ENCODE results near the gene ROBO1. TPM values are rescaled to one million over a fixed set of nuclear protein-coding genes. Genes with fewer than 3 reads are reported as not detected.

ROBO1 gene
- total RNA-seq, 2 donors from 2014 or later, result 3.0 to 6.7 TPM

DNA sequence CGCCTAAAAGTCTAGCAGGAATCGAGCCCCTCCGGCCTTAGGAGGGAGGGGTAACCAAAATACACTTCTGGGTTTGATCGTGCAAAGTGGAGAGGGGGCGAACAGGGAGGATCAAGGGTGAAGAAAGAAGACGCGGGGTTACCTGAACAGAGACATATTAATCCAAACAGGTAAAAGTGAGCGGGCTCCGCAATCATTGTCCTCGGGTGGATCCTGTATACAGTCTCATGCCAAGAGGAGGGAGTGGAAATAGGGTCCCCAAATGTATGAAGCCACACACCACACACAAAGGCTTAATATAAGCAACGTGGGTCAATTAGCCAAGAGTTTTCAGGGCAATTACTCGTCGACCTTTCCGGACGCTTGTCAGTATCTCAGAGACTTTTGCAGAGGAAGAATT lies 749.5 kb downstream of the ROBO1 start:
- Mint-ChIP-seq H3K36me3 (ENCODE audit: insufficient read depth in 2 of 2) (peaks cover 0 to 6% of the 10 kb centered on the region in 2 donors), H3K27me3 (ENCODE audit: low read depth) (peaks cover 8% of the 10 kb centered on the region), H3K4me1 (ENCODE audit: low read depth) (peaks cover 7% of the 10 kb centered on the region), H3K27ac (no peak overlapping the region), H3K9me3 (peaks cover 0 to 4% of the 10 kb centered on the region in 2 donors), H3K4me3 (no peak overlapping the region)
- no peak for DNase-seq
- ATAC-seq (replicated peaks in 1 of 2), result peak in 1 of 2 donors; percentile 12

- Mint-ChIP-seq H3K4me3 (no peak overlapping the region), H3K36me3 (ENCODE audit: insufficient read depth in 2 of 2) (peaks cover 0 to 6% of the 10 kb centered on the region in 2 donors), H3K4me1 (ENCODE audit: low read depth) (peaks cover 7% of the 10 kb centered on the region), H3K9me3 (peaks cover 4% of the 10 kb centered on the region in 2 donors), H3K27me3 (ENCODE audit: low read depth) (peaks cover 8% of the 10 kb centered on the region), H3K27ac (no peak overlapping the region)
- peak in 1 of 2 donors; percentile 26 for ATAC-seq (replicated peaks in 1 of 2)
- no peak for DNase-seq
Measured at GRCh38 chr3:79016587-79017376, 751.0 kb downstream of the ROBO1 start.

DNA sequence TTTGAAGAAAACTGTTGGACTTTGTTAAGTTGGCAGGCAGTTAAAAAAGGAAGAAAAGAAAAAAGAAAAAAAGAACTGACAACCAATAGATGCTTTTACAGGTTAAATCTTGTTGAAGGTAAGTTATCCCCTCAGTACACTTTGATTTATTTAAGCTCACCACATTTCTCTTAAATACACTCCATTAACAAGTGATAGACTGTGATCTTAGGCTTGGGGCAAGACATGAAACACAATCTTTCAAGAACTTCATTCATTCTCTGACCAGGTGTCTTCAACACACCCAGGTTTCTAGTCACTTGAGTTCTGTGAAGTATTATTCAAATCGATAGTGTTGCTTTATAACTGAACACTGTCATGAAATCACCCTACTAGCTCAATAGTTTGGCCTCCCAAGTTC lies 751.9 kb downstream of the ROBO1 start:
- Mint-ChIP-seq H3K4me3 (no peak overlapping the region), H3K27ac (no peak overlapping the region), H3K9me3 (peaks cover 3 to 4% of the 10 kb centered on the region in 2 donors), H3K27me3 (ENCODE audit: low read depth) (peaks cover 8% of the 10 kb centered on the region), H3K4me1 (ENCODE audit: low read depth) (peaks cover 7% of the 10 kb centered on the region), H3K36me3 (ENCODE audit: insufficient read depth in 2 of 2) (peaks cover 0 to 6% of the 10 kb centered on the region in 2 donors)
- no peak for ATAC-seq (replicated peaks in 1 of 2)
- no peak for DNase-seq

DNA sequence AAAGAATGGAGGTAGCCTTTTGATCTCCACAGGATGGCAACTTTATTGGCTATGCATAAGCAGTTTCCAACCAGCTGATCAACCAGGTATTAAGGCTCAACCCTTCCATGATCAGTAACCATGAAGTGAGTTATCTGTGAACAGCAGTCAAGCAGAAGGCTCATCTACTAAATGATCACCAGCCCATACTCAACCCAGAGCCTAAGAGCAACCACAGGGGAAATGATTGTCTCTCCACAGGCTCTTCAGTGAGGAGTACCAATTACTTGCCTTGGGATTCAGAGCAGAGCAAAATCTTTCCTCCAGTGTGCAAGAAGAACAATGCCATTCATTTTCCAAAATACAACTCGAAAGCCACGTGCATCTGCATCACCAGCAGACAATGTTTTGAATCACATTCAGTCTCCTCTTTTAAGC lies 754.8 kb downstream of the ROBO1 start:
- H3K4me1 Mint-ChIP-seq (ENCODE audit: low read depth), result no peaks in the 10 kb centered on the region
- DNase-seq (no peak), ATAC-seq (replicated peaks in 1 of 2) (no peak)
- peaks cover 0 to 1% of the 10 kb centered on the region in 2 donors for H3K36me3 Mint-ChIP-seq (ENCODE audit: insufficient read depth in 2 of 2)
- no peak overlapping the region for H3K4me3 Mint-ChIP-seq
- peaks cover 0 to 4% of the 10 kb centered on the region in 2 donors for H3K9me3 Mint-ChIP-seq
- H3K27ac Mint-ChIP-seq, result no peak overlapping the region
- H3K27me3 Mint-ChIP-seq (ENCODE audit: low read depth), result no peaks in the 10 kb centered on the region

DNA sequence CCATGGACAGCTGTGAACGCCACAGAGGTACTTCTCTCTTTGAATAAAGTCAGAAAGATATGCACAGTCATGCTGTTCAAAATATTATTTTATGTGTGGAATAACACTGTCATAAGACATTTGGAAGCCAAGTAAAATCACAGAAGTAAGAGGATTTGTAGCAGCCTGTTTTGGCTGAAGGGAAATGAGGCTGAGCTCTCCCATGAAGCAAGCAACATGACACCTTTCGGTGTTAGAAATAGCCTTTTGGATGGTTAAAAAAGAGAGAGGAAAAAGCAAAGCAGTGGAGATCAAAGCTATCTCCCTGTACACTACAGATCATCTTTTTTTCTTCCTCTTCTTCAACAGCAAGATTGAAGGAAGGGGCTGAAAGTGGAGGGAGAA lies 755.3 kb downstream of the ROBO1 start:
- no peak overlapping the region for H3K4me3 Mint-ChIP-seq
- H3K36me3 Mint-ChIP-seq (ENCODE audit: insufficient read depth in 2 of 2), result peaks cover 0 to 1% of the 10 kb centered on the region in 2 donors
- peaks cover 0 to 4% of the 10 kb centered on the region in 2 donors for H3K9me3 Mint-ChIP-seq
- H3K27ac Mint-ChIP-seq, result no peak overlapping the region
- ATAC-seq (replicated peaks in 1 of 2), result no peak
- no peaks in the 10 kb centered on the region for H3K27me3 Mint-ChIP-seq (ENCODE audit: low read depth)
- DNase-seq, result no peak
- H3K4me1 Mint-ChIP-seq (ENCODE audit: low read depth), result no peaks in the 10 kb centered on the region

DNA sequence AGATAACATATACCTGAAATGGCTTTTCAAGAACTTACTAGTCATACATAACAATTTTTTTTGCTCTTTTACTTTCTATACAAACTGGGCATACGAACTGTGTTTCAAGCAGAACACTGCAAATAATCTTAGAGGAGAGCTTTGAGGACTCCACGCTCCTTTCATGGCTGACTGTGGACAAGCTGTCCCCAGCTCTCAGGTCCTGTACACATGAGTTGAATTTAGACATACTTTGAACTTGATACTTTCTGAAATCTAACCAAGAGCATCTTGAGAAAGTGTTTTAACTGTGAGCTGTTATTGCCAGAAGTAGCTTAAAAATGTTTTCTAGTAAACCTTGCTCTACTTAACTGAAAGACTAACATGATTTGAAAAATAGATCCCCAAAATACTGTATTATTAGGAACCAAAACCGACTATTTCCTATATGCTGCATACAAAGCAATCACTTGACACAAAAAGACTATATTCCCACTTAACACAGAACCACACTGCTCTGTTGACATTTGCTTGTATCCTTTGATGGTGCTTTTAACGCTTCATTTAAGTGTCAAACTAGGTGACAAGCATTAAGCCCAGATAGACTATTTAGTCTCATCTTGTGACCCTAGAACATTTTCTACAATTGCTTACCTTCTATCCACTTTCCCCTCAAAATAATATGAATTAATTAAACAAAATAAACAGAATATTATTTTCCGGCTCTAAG lies 755.8 kb downstream of the ROBO1 start:
- Mint-ChIP-seq H3K9me3 (peaks cover 0 to 4% of the 10 kb centered on the region in 2 donors), H3K36me3 (ENCODE audit: insufficient read depth in 2 of 2) (peaks cover 0 to 1% of the 10 kb centered on the region in 2 donors), H3K27me3 (ENCODE audit: low read depth) (no peaks in the 10 kb centered on the region), H3K4me3 (no peak overlapping the region), H3K4me1 (ENCODE audit: low read depth) (no peaks in the 10 kb centered on the region), H3K27ac (no peak overlapping the region)
- no peak for DNase-seq
- no peak for ATAC-seq (replicated peaks in 1 of 2)

DNA sequence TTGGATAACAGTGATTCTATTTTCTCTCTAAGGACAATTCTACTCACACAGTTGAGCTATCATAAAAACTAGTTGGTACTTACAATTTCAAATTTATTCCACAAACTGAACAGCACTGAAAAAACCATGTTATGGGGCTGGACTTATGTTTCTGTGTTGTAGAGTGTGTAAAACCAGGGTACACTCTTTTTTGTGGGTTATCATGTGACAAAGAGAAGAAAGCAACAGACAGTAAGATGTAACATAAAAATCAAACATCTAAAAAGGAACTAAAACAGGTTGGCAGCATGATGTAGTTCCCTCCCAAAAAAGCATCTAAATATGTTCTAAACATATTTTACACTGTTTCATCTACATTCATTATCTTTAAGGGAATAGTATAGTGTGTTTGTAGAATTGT lies 757.9 kb downstream of the ROBO1 start:
- Mint-ChIP-seq H3K36me3 (ENCODE audit: insufficient read depth in 2 of 2) (peaks cover 0 to 1% of the 10 kb centered on the region in 2 donors), H3K27me3 (ENCODE audit: low read depth) (no peaks in the 10 kb centered on the region), H3K4me1 (ENCODE audit: low read depth) (no peaks in the 10 kb centered on the region), H3K4me3 (no peak overlapping the region), H3K27ac (no peak overlapping the region), H3K9me3 (peaks cover 0 to 6% of the 10 kb centered on the region in 2 donors)
- DNase-seq (no peak), ATAC-seq (replicated peaks in 1 of 2) (no peak)

DNA sequence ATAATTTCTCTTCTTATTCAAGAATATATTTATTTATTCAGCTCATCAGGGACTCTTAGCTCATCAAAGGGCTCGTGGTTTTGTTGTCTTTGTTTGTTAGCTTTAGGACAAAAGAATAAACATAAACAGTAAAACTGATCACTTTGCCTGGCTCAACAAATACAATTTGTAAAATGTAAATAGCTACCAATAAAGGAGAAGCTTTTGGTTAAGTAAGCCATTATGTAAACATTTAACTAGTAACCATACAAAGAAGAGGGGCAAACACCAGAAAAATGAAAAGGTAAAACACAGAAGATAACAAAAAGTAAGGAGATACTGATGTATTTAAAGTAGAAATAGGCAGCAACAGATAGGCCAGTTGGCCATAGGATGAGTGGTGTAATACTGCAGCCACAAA lies 761.7 kb downstream of the ROBO1 start:
- ATAC-seq (replicated peaks in 1 of 2) (no peak), DNase-seq (no peak)
- H3K27me3 Mint-ChIP-seq (ENCODE audit: low read depth), result no peaks in the 10 kb centered on the region
- H3K4me3 Mint-ChIP-seq, result no peak overlapping the region
- H3K4me1 Mint-ChIP-seq (ENCODE audit: low read depth), result no peaks in the 10 kb centered on the region
- H3K27ac Mint-ChIP-seq, result no peak overlapping the region
- peaks cover 0 to 5% of the 10 kb centered on the region in 2 donors for H3K9me3 Mint-ChIP-seq
- H3K36me3 Mint-ChIP-seq (ENCODE audit: insufficient read depth in 2 of 2), result no peaks in the 10 kb centered on the region

- Mint-ChIP-seq H3K4me3 (no peak overlapping the region), H3K9me3 (peaks cover 0 to 5% of the 10 kb centered on the region in 2 donors), H3K27me3 (ENCODE audit: low read depth) (no peaks in the 10 kb centered on the region), H3K36me3 (ENCODE audit: insufficient read depth in 2 of 2) (no peaks in the 10 kb centered on the region), H3K27ac (no peak overlapping the region), H3K4me1 (ENCODE audit: low read depth) (no peaks in the 10 kb centered on the region)
- ATAC-seq (replicated peaks in 1 of 2) (no peak), DNase-seq (no peak)
Measured at GRCh38 chr3:79005084-79005483, 762.7 kb downstream of the ROBO1 start.

DNA sequence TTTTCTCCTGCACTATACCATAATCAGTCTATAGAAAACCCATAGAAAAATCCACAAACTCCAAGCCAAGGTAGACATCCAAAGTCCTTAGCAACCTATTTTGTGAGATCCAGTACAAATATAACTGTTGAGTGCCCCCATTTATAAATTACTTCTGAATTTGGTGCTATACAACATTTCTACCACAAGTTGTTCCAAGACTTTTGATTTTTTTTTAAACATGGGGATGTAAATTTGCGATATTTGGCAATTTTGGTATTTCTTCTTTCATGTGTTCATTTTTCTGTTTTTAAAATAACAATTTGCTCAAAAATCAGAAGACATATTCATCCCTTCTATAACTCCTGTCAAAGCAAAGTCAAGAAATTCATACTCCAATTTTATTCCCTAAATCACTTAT lies 763.8 kb downstream of the ROBO1 start:
- Mint-ChIP-seq H3K27ac (no peak overlapping the region), H3K36me3 (ENCODE audit: insufficient read depth in 2 of 2) (no peaks in the 10 kb centered on the region), H3K4me1 (ENCODE audit: low read depth) (no peaks in the 10 kb centered on the region), H3K9me3 (peaks cover 0 to 5% of the 10 kb centered on the region in 2 donors), H3K4me3 (no peak overlapping the region), H3K27me3 (ENCODE audit: low read depth) (no peaks in the 10 kb centered on the region)
- no peak for DNase-seq
- no peak for ATAC-seq (replicated peaks in 1 of 2)

DNA sequence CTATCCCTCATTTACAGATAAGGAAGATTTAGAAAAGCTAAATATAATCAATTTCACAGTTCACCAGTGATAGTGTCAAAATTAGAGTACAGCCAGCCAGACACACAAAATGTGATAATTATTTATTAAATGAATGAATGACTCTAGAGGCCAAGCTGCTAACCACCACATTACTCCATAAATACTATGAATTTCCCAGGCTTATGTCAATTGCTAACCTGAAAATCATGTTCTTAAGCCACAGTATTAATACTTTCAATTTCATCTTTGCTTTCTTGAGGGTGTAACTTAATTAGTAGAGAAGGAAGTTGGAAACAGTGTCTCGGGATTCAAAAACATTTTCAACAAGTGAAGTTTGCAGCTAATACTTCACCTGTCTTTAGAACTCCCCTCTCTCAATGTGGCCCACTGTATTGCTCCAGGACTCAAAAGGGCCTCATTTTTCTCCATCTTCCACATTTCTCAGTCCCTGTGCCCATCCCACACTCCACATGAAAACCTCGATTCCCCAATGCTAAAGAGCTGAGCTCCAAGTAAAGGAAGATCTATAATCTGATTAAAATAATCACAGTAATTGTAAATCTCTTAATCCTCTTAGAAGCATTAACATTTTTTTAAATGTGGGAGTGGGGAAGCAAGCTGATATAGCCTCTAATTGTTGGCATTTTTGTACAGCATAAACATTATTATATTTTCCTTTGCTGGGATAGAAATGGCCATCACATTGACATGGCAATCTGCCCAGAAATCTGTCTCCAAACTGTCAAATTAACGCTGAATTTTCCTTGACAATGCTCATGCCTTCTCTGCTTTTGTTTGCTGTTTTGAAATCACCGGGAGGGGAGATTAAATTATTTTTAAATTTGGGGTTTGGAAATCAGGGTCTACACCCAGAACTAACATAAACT lies 765.1 kb downstream of the ROBO1 start:
- H3K27ac Mint-ChIP-seq, result no peak overlapping the region
- H3K4me3 Mint-ChIP-seq, result no peak overlapping the region
- no peaks in the 10 kb centered on the region for H3K36me3 Mint-ChIP-seq (ENCODE audit: insufficient read depth in 2 of 2)
- H3K27me3 Mint-ChIP-seq (ENCODE audit: low read depth), result no peaks in the 10 kb centered on the region
- DNase-seq (no peak), ATAC-seq (replicated peaks in 1 of 2) (no peak)
- peaks cover 0 to 10% of the 10 kb centered on the region in 2 donors for H3K9me3 Mint-ChIP-seq
- H3K4me1 Mint-ChIP-seq (ENCODE audit: low read depth), result no peaks in the 10 kb centered on the region

- no peak for ATAC-seq (replicated peaks in 1 of 2)
- H3K4me1 Mint-ChIP-seq (ENCODE audit: low read depth), result no peaks in the 10 kb centered on the region
- no peak overlapping the region for H3K4me3 Mint-ChIP-seq
- H3K27me3 Mint-ChIP-seq (ENCODE audit: low read depth), result no peaks in the 10 kb centered on the region
- no peak for DNase-seq
- H3K9me3 Mint-ChIP-seq, result peaks cover 4 to 18% of the 10 kb centered on the region in 2 donors
- peaks cover 0 to 2% of the 10 kb centered on the region in 2 donors for H3K36me3 Mint-ChIP-seq (ENCODE audit: insufficient read depth in 2 of 2)
- no peak overlapping the region for H3K27ac Mint-ChIP-seq
Measured at GRCh38 chr3:79001255-79001654, 766.5 kb downstream of the ROBO1 start.

DNA sequence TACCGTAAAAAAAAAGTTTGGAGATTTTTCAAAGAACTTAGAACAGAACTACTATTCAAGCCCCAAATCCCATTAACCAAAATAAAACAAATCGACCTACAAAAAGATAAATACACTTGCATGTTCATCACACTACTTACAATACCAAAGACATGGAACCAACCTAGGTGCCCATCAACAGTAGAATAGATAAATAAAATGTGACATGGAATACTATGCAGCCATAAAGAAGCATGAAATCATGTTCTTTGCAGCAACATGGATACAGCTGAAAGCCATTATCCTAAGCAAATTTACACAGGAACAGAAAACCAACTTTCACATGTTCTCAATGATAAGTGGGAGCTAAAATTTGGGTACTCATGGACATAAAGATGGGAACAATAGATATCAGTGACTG lies 768.7 kb downstream of the ROBO1 start:
- Mint-ChIP-seq H3K27ac (no peak overlapping the region), H3K4me3 (no peak overlapping the region), H3K36me3 (ENCODE audit: insufficient read depth in 2 of 2) (peaks cover 0 to 3% of the 10 kb centered on the region in 2 donors), H3K27me3 (ENCODE audit: low read depth) (no peaks in the 10 kb centered on the region), H3K9me3 (peaks cover 5 to 14% of the 10 kb centered on the region in 2 donors), H3K4me1 (ENCODE audit: low read depth) (no peaks in the 10 kb centered on the region)
- DNase-seq (no peak), ATAC-seq (replicated peaks in 1 of 2) (no peak)

Data from activated T-cell treated with anti-CD3 and anti-CD28 coated beads, Interleukin-2, amount 50 U/mL, for 72 hours (primary cell).